LHCN-M2 (cell line): ENCODE data around the gene MARS2. TPM values are rescaled to one million over a fixed set of nuclear protein-coding genes. Genes with fewer than 3 reads are reported as not detected.
"Not testable (repeated sequence)": the region's sequence is repeated elsewhere in the genome, so short reads cannot be mapped to it uniquely, and the experiment has no call there.

Source experiments
- DNase-seq: peaks from one replicate; pipeline ENCODE4 v3.0.0-alpha.2; 2012; ENCODE audit warnings: low read depth
- polyA plus RNA-seq: library from polyadenylated mRNA; unstranded; fragments of >200 nt; gene quantifications from one replicate; pipeline ENCODE4 v1.2.1, GENCODE V29; 2012; ENCODE audit warnings: missing spikeins
- total RNA-seq: library from RNA; depleted of rRNA; stranded (reverse); fragments of >200 nt; gene quantifications from 2 replicates; pipeline ENCODE4 v1.2.3, GENCODE V29; 2014; rRNA removed

The MARS2 gene
- total RNA-seq, result 4.4 and 5.9 TPM in 2 replicates
- polyA plus RNA-seq, result 1.8 TPM

GRCh38 chr2:197705121-197705911, at the start of gene MARS2:
Gene MARS2, plus strand, starts transcription at chr2:197705369. Its CDS starts 37 bp downstream, at chr2:197705406.
- DNase-seq, result peak; percentile 88

- no peak for DNase-seq
Observed at GRCh38 chr2:197657562-197657961, 47.6 kb upstream of the MARS2 start.

- DNase-seq, result no peak
Observed at GRCh38 chr2:197661626-197662025, 43.5 kb upstream of the MARS2 start.

- DNase-seq, result no peak
Observed at GRCh38 chr2:197666277-197666676, 38.9 kb upstream of the MARS2 start.

- DNase-seq, result no peak
Observed at GRCh38 chr2:197668296-197668695, 36.9 kb upstream of the MARS2 start.

GRCh38 chr2:197669077-197669476, 36.1 kb upstream of the MARS2 start:
- DNase-seq, result no peak

GRCh38 chr2:197672371-197672893, 32.7 kb upstream of the MARS2 start:
- DNase-seq, result no peak

- no peak for DNase-seq
Observed at GRCh38 chr2:197673106-197673505, 32.1 kb upstream of the MARS2 start.

GRCh38 chr2:197673606-197674005, 31.6 kb upstream of the MARS2 start:
- DNase-seq, result no peak

- DNase-seq, result no peak
Observed at GRCh38 chr2:197674060-197674459, 31.1 kb upstream of the MARS2 start.

GRCh38 chr2:197674591-197674990, 30.6 kb upstream of the MARS2 start:
- peak; percentile 33 for DNase-seq

- DNase-seq, result peak; percentile 20
Observed at GRCh38 chr2:197675246-197675645, 29.9 kb upstream of the MARS2 start, which contains the start of gene RFTN2. Gene RFTN2, minus strand, starts transcription at chr2:197675587. Its CDS starts 129 bp downstream, at chr2:197675458.

- peak; percentile 52 for DNase-seq
Observed at GRCh38 chr2:197675711-197676188, 29.4 kb upstream of the MARS2 start.

GRCh38 chr2:197677056-197677455, 28.1 kb upstream of the MARS2 start:
- DNase-seq, result no peak

GRCh38 chr2:197677483-197677882, 27.7 kb upstream of the MARS2 start:
- peak; percentile 29 for DNase-seq

- DNase-seq, result not testable (repeated sequence)
Observed at GRCh38 chr2:197695206-197695605, 10.0 kb upstream of the MARS2 start.

GRCh38 chr2:197695971-197696370, 9.2 kb upstream of the MARS2 start:
- not testable (repeated sequence) for DNase-seq

- DNase-seq, result not testable (repeated sequence)
Observed at GRCh38 chr2:197696571-197696970, 8.6 kb upstream of the MARS2 start.

- DNase-seq, result not testable (repeated sequence)
Observed at GRCh38 chr2:197699724-197700123, 5.4 kb upstream of the MARS2 start.

- no peak for DNase-seq
Observed at GRCh38 chr2:197700960-197701359, 4.2 kb upstream of the MARS2 start.

- DNase-seq, result no peak
Observed at GRCh38 chr2:197704434-197705120, 592 bp upstream of the MARS2 start.
